Peyer's patch (tissue), 4 donors: ENCODE measurements around the gene GULP1. TPM values are rescaled to one million over a fixed set of nuclear protein-coding genes. Genes with fewer than 3 reads are reported as not detected.

Source experiments
- DNase-seq, 3 donors: peaks; one replicate each; pipeline ENCODE4 v3.0.0-alpha.2; 2017 to 2019
- H3K27ac ChIP-seq, 4 donors: fragments of 200-600 bp; sonication (generic); one replicate each; pipeline ENCODE4 v1.5.1; 2016 to 2019
- H3K27me3 ChIP-seq, 2 donors: fragments of 200-600 bp; sonication (generic); one replicate each; pipeline ENCODE4 v1.5.1; 2019
- H3K36me3 ChIP-seq, 3 donors: fragments of 200-600 bp; sonication (generic); one replicate each; pipeline ENCODE4 v1.5.1; 2016 to 2019
- H3K4me1 ChIP-seq, 4 donors: fragments of 200-600 bp; sonication (generic); one replicate each; pipeline ENCODE4 v1.5.1; 2016 to 2019
- H3K4me3 ChIP-seq, 4 donors: fragments of 200-600 bp; sonication (generic); 1 replicate in 3 of 4; 2 replicates in 1 of 4; pipeline ENCODE4 v1.5.1; 2016 to 2019; ENCODE audit warnings: mild to moderate bottlenecking in 1 of 4
- H3K9me3 ChIP-seq, 4 donors: fragments of 200-600 bp; sonication (generic); one replicate each; pipeline ENCODE4 v1.5.1; 2016 to 2019; ENCODE audit warnings: mild to moderate bottlenecking in 1 of 4
- CTCF ChIP-seq, 6 experiments: fragments of 450-650 bp in 4 of 6; fragments of 200-600 bp in 2 of 6; sonication (generic) in 1 of 6; IDR thresholded peaks; one replicate each; pipeline ENCODE4 v1.5.1; 2017 to 2019; ENCODE audit warnings: antibody characterized with exemption in 6 of 6, mild to moderate bottlenecking in 3 of 6, moderate library complexity in 1 of 6
- POLR2A ChIP-seq, 2 donors: fragments of 450-650 bp; IDR thresholded peaks; one replicate each; pipeline ENCODE4 v1.5.1; 2017; ENCODE audit warnings: antibody characterized with exemption in 2 of 2, mild to moderate bottlenecking in 2 of 2, moderate library complexity in 2 of 2
- total RNA-seq, 4 donors: library from RNA; depleted of rRNA; stranded (reverse); fragments of >200 nt; gene quantifications; one replicate each; pipeline ENCODE4 v1.1.0, GENCODE V29; 2016

GULP1 gene
- total RNA-seq, 4 donors from 2014 or later: 18.8 to 101 (median 29.3) TPM

GRCh38 chr2:188333751-188334524, 42.3 kb downstream of the GULP1 start:
- DNase-seq: no peak
- no peaks in the 10 kb centered on the region for H3K36me3 ChIP-seq
- H3K4me1 ChIP-seq: no peaks in the 10 kb centered on the region
- H3K9me3 ChIP-seq: no peaks in the 10 kb centered on the region
- peak overlapping the region in 1 of 4 donors; percentile 48 for H3K27ac ChIP-seq
- no peaks in the 10 kb centered on the region for H3K27me3 ChIP-seq
- TF ChIP-seq CTCF (IDR thresholded peaks at IDR 0.05) (no peak), POLR2A (IDR thresholded peaks at IDR 0.05) (no peak)
- peak overlapping the region in 1 of 4 donors; percentile 20 for H3K4me3 ChIP-seq

- Histone ChIP-seq H3K27ac (no peak overlapping the region), H3K4me1 (no peaks in the 10 kb centered on the region), H3K27me3 (no peaks in the 10 kb centered on the region), H3K4me3 (no peak overlapping the region), H3K36me3 (no peaks in the 10 kb centered on the region), H3K9me3 (no peaks in the 10 kb centered on the region)
- DNase-seq: no peak
- TF ChIP-seq CTCF (IDR thresholded peaks at IDR 0.05): no peak
- TF ChIP-seq POLR2A (IDR thresholded peaks at IDR 0.05): no peak
These were observed 46.8 kb downstream of the GULP1 start for GRCh38 chr2:188338463-188338862.

GRCh38 chr2:188340257-188340656, 48.6 kb downstream of the GULP1 start:
- Histone ChIP-seq H3K36me3 (no peaks in the 10 kb centered on the region), H3K27me3 (no peaks in the 10 kb centered on the region), H3K27ac (no peak overlapping the region), H3K4me1 (no peaks in the 10 kb centered on the region), H3K9me3 (no peaks in the 10 kb centered on the region), H3K4me3 (no peak overlapping the region)
- TF ChIP-seq CTCF (IDR thresholded peaks at IDR 0.05) (no peak), POLR2A (IDR thresholded peaks at IDR 0.05) (no peak)
- no peak for DNase-seq

- no peaks in the 10 kb centered on the region for H3K27me3 ChIP-seq
- no peak for TF ChIP-seq CTCF (IDR thresholded peaks at IDR 0.05)
- no peak for TF ChIP-seq POLR2A (IDR thresholded peaks at IDR 0.05)
- H3K9me3 ChIP-seq: no peaks in the 10 kb centered on the region
- H3K4me1 ChIP-seq: no peaks in the 10 kb centered on the region
- DNase-seq: no peak
- H3K36me3 ChIP-seq: no peaks in the 10 kb centered on the region
- no peak overlapping the region for H3K4me3 ChIP-seq
- no peak overlapping the region for H3K27ac ChIP-seq
These were observed 53.3 kb downstream of the GULP1 start for GRCh38 chr2:188345020-188345419.

GRCh38 chr2:188345426-188345825, 53.8 kb downstream of the GULP1 start:
- no peaks in the 10 kb centered on the region for H3K4me1 ChIP-seq
- no peak for TF ChIP-seq POLR2A (IDR thresholded peaks at IDR 0.05)
- TF ChIP-seq CTCF (IDR thresholded peaks at IDR 0.05): no peak
- no peaks in the 10 kb centered on the region for H3K36me3 ChIP-seq
- no peak for DNase-seq
- H3K27me3 ChIP-seq: no peaks in the 10 kb centered on the region
- no peak overlapping the region for H3K4me3 ChIP-seq
- H3K9me3 ChIP-seq: no peaks in the 10 kb centered on the region
- H3K27ac ChIP-seq: no peak overlapping the region
